HG02840 (cell line): Measurements from ENCODE around the gene CREB3L1.

Source experiments
- ATAC-seq: cut with Tn5 transposase; IDR thresholded peaks from one replicate; pipeline ENCODE4 v1.9.1; 2021; ENCODE audit warnings: mild to moderate bottlenecking, moderate library complexity, moderate number of reproducible peaks; ENCODE audit not compliant: unreplicated experiment, low FRiP score

The CREB3L1 gene

GRCh38 chr11:46361283-46362155 lies 84.1 kb downstream of the CREB3L1 start:
- peak; percentile 86 for ATAC-seq

- ATAC-seq, result no peak
Observed at GRCh38 chr11:46362156-46363030, 84.9 kb downstream of the CREB3L1 start.

DNA sequence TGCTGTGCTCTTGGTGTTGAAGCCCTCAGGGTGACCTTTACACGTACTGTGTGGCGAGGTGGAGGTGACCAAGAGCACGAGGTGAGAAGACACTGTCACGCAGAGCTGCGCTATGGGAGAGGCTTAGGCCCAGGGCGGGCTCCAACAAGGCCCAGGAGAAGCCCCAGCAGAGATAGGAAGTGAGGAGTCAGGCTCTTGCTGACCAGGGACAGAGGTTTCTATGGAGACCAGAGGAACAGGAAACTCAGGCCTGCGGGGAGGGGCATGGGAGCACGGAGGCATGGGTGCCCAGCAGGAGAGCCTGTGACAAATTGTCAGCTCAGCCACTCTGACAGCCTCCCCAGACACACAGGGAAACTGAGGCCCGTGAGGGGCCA lies 85.6 kb downstream of the CREB3L1 start:
- no peak for ATAC-seq

GRCh38 chr11:46363455-46364005 lies 86.1 kb downstream of the CREB3L1 start:
- no peak for ATAC-seq

- no peak for ATAC-seq
Observed at GRCh38 chr11:46364056-46364455, 86.6 kb downstream of the CREB3L1 start.

- ATAC-seq, result no peak
Observed at GRCh38 chr11:46364791-46365190, 87.3 kb downstream of the CREB3L1 start.

- no peak for ATAC-seq
Observed at GRCh38 chr11:46366260-46366659, 88.8 kb downstream of the CREB3L1 start.

DNA sequence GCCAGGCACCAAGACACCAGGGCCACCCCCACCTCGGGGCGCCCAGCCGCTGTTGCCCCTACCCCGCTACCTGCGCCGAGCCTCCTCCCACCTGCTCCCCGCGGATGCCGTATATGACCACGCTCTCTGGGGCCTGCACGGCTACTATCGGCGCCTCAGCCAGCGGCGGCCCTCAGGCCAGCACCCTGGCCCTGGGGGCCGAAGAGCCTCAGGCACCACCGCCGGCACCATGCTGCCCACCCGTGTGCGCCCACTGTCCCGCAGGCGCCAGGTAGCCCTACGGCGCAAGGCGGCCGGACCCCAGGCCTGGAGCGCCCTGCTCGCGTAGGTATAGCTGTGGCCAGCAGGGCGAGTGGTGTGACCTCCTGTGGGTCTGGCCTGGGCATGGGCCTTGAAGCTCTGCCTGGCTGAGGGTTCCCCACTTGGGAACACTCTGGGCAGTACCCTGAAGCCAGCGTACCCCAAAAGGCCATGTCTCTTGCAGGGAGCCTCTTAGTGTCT lies 89.2 kb downstream of the CREB3L1 start:
- ATAC-seq, result no peak

DNA sequence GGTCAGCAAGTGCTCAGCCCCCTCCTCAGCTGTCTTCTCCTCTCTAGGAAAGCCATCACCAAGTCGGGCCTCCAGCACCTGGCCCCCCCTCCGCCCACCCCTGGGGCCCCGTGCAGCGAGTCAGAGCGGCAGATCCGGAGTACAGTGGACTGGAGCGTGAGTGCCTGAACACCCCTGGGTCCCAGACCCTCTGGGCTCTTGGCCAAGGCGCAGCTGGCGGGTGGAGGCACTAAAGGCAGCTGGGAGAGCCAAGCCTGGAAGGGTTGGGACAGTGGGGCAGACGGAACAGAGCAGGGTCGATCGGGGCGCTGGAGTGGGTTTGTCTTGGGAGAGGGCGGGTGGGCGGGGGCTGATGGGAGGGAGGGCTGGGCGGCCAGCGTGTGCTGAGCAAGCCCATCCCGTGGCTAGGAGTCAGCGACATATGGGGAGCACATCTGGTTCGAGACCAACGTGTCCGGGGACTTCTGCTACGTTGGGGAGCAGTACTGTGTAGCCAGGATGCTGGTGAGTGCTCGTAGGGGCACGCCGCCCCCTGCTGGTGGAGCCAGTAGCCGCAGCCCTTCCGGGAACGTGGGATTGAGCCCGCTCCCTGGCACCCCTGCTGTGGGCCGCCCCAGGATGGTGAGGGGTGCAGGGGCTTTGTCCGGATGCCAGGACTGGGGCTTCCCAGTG lies 89.9 kb downstream of the CREB3L1 start:
- ATAC-seq, result no peak

- ATAC-seq, result no peak
Observed at GRCh38 chr11:46367916-46368267, 90.4 kb downstream of the CREB3L1 start.

DNA sequence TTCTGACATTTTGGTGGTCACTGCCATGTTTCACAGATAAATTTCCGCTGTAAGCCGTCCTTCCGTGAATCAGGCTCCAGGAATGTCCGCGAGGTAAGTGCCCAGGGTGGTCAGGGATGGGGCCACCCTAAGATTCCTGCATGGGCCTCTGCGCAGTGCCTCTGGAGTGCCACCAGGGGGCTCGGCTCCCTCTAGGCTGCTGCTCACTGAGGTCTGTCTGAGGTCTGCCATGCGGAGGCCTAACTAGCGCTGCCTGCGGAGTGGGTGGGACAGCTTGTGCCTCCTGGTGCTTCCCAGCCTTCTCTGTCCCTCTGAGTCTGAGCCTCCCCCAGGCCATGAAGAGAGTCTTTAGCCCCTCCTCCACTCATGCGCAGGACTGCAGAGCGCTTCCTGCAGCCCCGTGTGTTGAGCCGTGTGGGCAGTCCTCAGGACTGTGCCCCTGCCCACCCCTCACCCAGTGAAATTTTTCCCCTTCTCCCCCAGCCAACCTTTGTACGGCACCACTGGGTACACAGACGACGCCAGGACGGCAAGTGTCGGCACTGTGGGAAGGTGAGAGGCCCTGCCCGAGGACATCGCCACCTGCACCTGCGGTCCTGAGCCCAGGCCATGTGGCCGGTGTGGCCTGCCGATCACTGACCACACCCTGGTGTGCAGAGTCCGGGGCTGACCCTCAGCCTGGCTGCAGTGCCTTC lies 92.1 kb downstream of the CREB3L1 start:
- no peak for ATAC-seq

DNA sequence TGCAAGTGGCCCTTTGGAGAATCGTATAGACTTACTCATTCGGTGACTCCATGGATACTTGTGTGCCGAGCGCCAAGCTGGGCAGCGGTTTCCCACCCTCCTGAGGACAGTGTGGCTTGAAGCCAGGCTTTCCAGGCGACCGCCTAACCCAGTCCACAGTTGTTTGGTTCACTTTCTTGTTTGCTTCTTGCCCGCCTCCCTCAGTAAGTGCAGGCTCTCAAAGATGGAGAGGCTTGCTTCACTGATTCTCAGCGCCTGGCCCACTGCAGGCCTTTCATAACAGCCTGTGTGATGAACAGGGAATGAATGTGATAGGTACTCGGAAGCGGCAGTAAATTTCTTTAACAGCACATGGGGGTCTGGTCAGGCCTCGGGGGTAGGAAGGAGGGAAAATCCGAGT lies 92.8 kb downstream of the CREB3L1 start:
- ATAC-seq, result no peak
